HepG2 (cell line): ENCODE data around the gene SLC16A1.

Experiments
- ZNF331 ChIP-seq: sonication (generic); formaldehyde crosslinking; IDR thresholded peaks from 2 replicates; pipeline ENCODE4 v1.4.0; 2020; ENCODE audit warnings: missing genetic modification reagents
- ZNF772 ChIP-seq: sonication (generic); formaldehyde crosslinking; IDR thresholded peaks from 2 replicates; pipeline ENCODE4 v1.5.0; 2020; ENCODE audit warnings: mild to moderate bottlenecking, missing genetic modification reagents

DNA sequence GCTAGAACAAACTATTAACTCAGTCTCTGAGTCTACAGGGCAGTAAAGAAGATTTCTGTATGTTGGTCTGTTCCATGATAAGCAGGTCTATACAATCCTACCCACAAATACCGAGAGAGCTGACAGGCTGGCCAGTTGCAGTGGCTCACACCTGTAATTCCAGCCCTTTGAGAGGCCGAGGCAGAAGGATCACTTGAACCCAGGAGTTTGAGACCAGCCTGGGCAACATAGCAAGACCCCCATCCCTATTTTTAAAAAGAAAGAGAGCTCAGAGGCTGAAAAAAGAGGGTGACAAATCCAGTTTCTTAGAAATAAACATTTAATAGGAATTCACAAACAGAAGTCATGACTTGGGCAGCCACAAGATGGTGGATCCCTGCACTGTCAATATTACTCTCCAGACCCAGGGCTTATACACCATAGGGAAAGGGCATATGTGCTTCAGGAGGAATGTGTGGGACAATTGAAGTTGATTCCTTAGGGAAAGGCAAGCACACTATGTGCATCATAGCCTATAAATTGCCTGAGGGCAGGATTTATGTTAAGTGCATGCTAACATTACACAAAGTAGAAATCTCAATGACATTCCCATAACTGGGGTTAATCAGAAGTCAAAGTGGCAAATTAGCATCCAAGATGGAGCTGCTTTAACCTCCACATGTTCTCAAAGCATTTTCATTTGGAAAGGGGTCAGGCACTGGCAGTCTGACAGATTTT lies 66.8 kb downstream of the SLC16A1 start:
- TF ChIP-seq ZNF772 (CRISPR knock-in tag): no peak
- TF ChIP-seq ZNF331 (CRISPR knock-in tag): no peak
